Head of caudate nucleus (tissue), 42 donors: ENCODE data around the gene DDX39B.
"Not testable (repeated sequence)": the region's sequence is repeated elsewhere in the genome, so short reads cannot be mapped to it uniquely, and the experiment has no call there.

Experiments used
- DNase-seq, 42 donors: peaks; one replicate each; pipeline versions ENCODE4 v3.0.0 to v3.0.0-alpha.2; 2020 to 2021; ENCODE audit warnings: mixed read lengths in 7 of 42
- intact Hi-C: fragments of 100-400 bp; cut with DNase I; formaldehyde crosslinking; loops from one replicate; pipeline ENCODE4 v1.15.0; 2022

DDX39B gene

DNA sequence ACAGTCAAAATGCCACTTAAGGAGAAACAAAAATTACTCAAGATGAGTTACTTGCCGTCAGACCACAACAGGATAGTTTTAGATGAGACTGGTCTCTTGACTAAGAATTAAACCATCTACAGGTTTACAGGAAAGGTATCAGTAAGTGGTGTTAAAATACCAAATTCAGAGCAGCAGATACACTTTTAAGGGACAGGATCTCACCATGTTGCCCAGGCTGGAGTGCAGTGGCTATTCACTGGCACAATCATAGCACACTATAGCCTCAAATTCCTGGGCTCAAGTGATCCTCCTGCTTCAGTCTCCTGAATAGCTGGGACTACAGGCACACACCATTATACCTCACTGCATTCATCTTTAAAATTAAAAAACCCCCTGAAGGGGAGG, 8.4 kb downstream of the DDX39B start:
- DNase-seq, result no peak
- intact Hi-C loops, result no loop called here

DNA sequence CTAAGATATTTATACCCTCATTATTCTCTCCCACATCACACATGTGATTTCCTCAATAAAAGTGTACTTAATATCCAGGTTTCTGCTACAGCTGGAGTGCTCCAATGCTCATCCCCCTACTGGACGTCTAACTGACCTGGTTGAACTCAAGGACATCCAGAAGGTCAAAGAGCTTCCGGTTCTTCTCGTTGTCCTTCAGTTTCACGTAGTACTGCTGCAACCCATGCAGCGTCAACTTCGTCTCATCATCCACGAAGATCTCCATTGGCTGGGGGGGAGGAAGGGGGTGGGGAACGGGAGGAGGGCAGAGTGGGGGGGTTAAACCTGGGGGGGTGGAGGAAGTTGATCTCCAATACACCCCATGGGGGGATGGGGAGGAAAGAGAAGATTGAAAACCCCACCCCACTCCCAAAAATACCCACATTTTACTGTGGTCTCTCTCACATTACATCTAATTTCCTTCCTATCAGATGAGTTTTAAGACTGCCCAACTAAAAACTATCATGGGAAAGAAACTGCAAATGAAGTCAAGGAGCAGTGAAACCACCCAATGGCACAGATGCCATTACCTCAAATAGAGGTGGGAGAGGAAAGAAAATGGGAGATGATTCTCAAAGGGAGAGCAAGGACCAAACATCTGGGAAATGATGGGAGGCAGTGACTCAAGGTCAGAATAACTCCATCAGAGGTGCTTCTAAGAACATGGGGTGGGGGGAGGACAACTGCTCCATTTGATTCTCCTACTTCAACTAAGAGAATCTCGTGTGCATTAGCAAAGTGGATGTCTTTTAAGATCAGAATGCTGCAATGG, 9.0 kb downstream of the DDX39B start:
- no peak for DNase-seq
- intact Hi-C loops, result no loop called here

DNA sequence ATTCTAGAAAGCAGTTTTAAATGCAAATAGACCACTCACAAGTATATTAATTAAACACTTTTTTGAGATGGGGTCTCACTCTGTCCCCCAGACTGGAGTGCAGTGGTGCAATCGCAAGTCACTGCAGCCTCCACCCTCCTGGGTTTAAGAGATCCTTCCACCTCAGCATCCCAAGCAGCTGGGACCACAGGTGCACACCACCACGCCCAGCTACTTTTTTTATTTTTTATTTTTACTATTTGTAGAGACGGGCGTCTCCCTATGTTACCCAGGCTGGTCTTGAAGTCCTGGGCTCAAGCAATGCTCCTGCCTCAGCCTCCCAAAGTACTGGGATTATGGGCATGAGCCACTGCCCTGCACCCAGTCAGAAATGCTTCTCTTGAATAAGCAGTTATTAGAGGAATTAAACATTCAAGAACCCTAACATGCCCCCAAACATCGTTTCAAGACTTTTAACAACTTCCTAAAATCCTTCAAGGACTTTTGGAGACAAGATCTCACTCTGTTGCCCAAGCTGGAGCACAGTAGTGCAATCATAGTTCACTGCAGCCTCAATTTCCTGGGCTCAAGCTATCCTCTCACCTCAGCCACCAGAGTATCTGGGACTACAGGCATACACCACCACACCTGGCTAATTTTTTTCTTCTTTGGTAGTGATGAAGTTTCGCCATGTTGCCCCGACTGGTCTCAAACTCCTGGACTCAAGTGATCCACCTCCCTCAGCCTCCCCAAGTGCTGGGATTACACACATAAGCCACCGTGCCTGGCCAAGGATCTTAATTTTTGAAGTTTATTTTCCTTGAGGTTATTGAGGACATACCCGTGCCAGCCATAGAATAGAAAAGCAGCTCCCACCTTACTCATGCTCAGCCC, 9.8 kb downstream of the DDX39B start:
- no peak for DNase-seq
- intact Hi-C loops, result no loop called here

- no peak for DNase-seq
- intact Hi-C loops, result no loop called here
Measured at GRCh38 chr6:31531162-31531561, 10.6 kb downstream of the DDX39B start.

GRCh38 chr6:31530659-31531058, 11.1 kb downstream of the DDX39B start:
- intact Hi-C loops, result no loop called here
- DNase-seq, result no peak

DNA sequence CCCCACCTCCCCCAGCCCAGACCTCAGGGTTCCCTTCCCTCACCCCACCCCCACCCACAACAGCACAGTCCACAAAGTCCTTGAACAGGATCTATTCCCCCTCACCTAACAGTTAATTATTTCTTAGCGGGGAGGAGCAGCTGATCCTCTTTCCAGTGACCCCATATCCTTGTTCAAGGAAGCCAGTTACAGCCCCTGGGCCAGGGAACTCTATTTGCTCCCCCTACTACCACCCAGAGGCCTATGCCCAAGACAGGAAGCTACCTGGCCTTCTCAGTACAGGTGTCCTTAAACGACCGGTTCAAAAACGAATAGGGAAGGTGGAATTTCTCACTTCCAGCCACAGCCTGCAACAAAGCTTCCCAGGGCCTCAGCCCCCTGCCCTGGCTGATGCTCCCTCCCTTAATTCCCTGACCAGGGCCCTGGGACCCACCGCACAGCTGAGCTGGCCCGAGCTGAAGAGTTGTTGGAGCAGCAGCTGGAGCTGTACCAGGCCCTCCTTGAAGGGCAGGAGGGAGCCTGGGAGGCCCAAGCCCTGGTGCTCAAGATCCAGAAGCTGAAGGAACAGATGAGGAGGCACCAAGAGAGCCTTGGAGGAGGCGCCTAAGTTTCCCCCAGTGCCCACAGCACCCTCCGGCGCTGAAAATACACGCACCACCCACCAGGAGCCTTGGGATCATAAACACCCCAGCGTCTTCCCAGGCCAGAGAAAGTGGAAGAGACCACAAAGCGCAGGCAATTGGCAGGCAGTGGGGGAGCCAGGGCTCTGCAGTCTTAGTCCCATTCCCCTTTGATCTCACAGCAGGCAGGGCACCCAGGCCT, 12.3 kb downstream of the DDX39B start:
- DNase-seq, result no peak
- intact Hi-C loops, result no loop called here

DNA sequence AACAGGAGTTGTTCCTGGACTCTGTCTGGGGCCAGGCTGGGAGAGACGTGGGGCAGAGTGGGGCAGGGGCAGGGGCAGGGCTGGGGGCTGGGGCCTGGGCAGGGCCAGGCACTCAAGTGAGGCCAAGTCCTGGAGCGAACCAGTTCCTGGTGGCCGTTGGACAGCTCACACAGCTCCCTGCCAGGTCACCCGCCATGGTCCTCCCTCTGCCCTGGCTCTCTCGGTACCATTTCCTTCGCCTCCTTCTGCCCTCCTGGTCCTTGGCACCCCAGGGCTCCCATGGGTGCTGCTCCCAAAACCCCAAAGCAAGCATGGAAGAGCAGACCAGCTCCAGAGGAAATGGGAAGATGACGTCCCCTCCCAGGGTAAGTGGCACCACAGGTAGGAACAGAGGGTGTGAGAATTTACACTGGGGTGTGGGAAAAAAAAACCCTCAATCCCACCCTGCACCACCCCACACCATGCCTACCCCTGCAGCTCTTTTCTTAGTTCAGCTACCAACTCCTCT, 12.9 kb downstream of the DDX39B start, which contains the start of gene MCCD1:
Gene MCCD1 (plus strand): TSS at position 142 of the 508 bp plus-strand sequence. CDS start 53 bp downstream, at position 195.
- no peak for DNase-seq
- intact Hi-C loops, result no loop called here

GRCh38 chr6:31528307-31528777, 13.5 kb downstream of the DDX39B start:
- DNase-seq, result no peak
- intact Hi-C loops, result no loop called here

DNA sequence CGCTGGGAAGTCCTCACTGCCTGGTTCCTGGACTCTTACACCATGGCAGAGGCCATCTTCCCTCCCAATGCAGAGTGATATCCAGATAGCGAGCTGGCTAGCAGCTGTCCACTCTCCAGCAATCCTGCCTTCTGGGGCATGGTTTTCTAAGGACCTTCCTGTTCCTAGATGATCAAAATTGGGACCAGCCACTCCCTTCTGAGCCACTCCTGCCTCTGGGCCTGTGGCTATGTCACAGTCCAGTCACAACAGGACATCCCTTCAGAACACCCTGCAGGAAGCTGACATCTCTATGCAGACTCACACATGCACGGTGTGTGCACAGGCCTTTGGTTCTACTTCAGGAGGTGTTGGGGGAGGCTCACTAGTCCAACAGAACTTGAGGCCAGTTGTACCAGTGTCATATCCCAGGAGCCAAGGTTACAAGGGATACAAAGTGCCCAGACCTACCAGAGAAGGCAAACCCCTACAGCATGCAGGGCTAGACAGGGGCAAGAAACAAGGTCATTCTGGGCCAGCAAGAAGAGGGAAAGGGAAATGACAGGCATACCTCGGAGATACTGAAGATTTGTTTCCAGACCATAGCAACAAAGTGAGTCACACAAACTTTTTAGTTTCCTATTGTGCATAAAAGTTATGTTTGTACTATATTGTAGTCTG, 15.7 kb downstream of the DDX39B start:
- no peak for DNase-seq
- intact Hi-C loops, result no loop called here

GRCh38 chr6:31525553-31525931, 16.3 kb downstream of the DDX39B start:
- intact Hi-C loops, result no loop called here
- no peak for DNase-seq

DNA sequence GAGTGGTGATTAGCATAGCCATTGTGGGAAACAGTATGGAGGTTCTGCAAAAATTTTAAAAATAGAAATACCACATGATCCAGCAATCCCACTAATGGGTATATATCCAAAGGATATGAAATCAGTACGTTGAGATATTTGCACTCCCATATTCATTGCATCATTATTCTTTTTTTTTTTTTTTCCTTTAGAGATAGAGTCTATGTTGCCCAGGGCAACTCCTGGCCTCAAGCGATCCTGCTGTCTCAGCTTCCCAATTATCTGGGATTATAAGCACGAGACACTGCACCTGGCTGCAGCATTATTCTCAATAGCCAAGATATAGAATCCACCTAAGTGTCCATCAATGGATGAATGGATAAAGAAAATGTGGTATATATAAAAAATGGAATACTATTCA, 20.0 kb downstream of the DDX39B start:
- intact Hi-C loops, result no loop called here
- DNase-seq, result no peak

- DNase-seq, result no peak
- intact Hi-C loops, result no loop called here
Measured at GRCh38 chr6:31513456-31514165, 28.2 kb downstream of the DDX39B start.

- intact Hi-C loops, result no loop called here
- no peak for DNase-seq
Measured at GRCh38 chr6:31510007-31510406, 31.8 kb downstream of the DDX39B start.

- intact Hi-C loops, DNase-seq: not testable (repeated sequence)
Measured at GRCh38 chr6:31509036-31509435, 32.8 kb downstream of the DDX39B start.

GRCh38 chr6:31502586-31502985, 39.2 kb downstream of the DDX39B start:
- DNase-seq, result no peak
- intact Hi-C loops, result no loop called here

DNA sequence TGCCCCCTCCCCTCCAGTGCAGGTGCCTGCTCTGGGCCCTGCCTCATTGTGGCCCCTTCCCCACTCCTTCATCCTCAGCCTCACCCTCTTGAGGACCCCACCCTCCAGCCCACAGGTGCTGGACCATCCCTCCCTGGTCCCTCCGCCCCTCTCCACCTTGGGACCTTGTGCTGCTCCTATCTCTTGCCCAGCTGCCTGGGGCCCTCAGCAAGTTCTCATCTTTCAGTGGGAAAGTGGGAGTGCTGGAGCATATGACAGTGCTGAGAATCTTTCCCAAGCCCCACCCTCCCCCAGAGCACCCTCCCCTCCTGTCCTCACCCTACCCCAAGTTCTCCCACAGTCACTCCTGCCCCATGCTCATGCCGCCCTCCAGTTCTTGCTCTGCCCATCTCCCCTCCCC, 42.2 kb downstream of the DDX39B start:
- intact Hi-C loops, DNase-seq: not testable (repeated sequence)

DNA sequence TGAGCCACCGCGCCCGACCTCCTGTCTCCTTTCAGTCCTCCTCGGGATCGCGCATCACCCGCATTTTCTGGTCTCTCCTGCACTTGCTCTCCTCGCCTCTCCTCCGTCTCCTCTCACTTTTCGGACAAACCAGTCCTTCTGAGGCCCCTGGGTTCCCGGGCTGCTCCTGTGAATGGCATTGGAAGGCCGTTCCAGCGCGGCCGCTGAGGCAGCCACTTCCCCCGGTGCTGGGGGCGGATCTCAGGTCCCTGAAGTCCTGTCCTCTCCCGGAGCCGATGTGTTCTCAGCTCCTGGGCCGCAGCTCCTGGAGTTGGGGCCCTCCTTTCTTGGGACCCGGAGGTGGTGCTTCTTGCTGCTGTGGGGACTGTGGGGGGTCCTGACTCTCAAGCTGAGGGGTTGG, 43.1 kb downstream of the DDX39B start:
- intact Hi-C loops, result no loop called here
- DNase-seq, result no peak
